ENCODE results near the gene MBD5.

Gene MBD5

DNA sequence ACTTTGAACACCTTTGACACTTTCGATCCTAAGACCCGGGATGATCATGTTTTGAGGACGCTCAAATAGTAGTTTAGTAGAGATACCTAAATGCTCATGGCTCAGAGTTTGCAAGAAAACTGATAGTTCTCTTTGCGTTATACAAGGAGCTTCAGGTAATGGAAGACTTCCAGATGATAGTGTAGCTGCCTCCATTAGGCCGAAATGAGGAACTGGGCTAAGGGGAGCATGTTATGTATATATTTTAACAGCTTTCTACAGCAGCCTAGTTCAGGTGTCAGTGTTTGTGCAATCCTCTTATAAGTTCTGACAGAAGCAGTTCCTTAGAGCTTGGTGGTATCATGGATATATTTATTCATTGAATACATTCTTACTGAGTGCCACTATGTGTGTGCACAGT is 496.9 kb downstream of the MBD5 start:
- no peak overlapping the region for H3K4me3 ChIP-seq (ENCODE audit: low read length in 2 of 2)
- H3K14ac ChIP-seq (ENCODE audit: low read length) = no peak overlapping the region
- H2BK15ac ChIP-seq (ENCODE audit: low read length) = no peak overlapping the region
- H3K18ac ChIP-seq (ENCODE audit: low read length) = no peak overlapping the region
- H3K27ac ChIP-seq (replicated peaks; ENCODE audit: low read length) = no peak overlapping the region
- no peak overlapping the region for H2AFZ ChIP-seq (ENCODE audit: low read length)
- no peak overlapping the region for H2BK5ac ChIP-seq (ENCODE audit: low read length)
- peaks cover 0 to 5% of the 10 kb centered on the region in 2 donors for H3K36me3 ChIP-seq (replicated peaks in 1 of 2; ENCODE audit: control insufficient read depth in 2 of 2, insufficient read depth in 2 of 2, low read length in 2 of 2)
- H3K27me3 ChIP-seq (ENCODE audit: control insufficient read depth in 3 of 3, insufficient read depth in 3 of 3, low read depth in 1 of 3, low read length in 3 of 3) = no peaks in the 10 kb centered on the region
- H2BK120ac ChIP-seq (ENCODE audit: low read depth, low read length) = no peak overlapping the region
- no peak overlapping the region for H4K8ac ChIP-seq (ENCODE audit: low read depth, low read length)
- no peaks in the 10 kb centered on the region for H3K79me1 ChIP-seq (ENCODE audit: low read depth, low read length)
- H3K9me3 ChIP-seq (replicated peaks in 1 of 2; ENCODE audit: control insufficient read depth in 2 of 2, insufficient read depth in 1 of 2, low read depth in 1 of 2, low read length in 2 of 2) = no peaks in the 10 kb centered on the region
- no peak for DNase-seq (ENCODE audit: low spot score)
- no CpG with 5 or more reads among the region's 5 CpGs for WGBS, 2 donors (ENCODE audit: extremely low coverage in 2 of 2, insufficient read length in 2 of 2, insufficient replicate concordance in 1 of 2)
- H3K4me1 ChIP-seq (ENCODE audit: control insufficient read depth in 2 of 2, insufficient read depth in 1 of 2, low read depth in 1 of 2, low read length in 2 of 2) = peaks cover 0 to 7% of the 10 kb centered on the region in 2 donors
- H2BK12ac ChIP-seq (ENCODE audit: low read length) = no peak overlapping the region
- no peak overlapping the region for H4K91ac ChIP-seq (ENCODE audit: low read depth, low read length, poor library complexity)
- H3K9ac ChIP-seq (ENCODE audit: low read depth, low read length, poor library complexity) = no peak overlapping the region
- H3K4me2 ChIP-seq (ENCODE audit: insufficient read depth, low read length, poor library complexity, severe bottlenecking) = no peak overlapping the region
- H3K23ac ChIP-seq (ENCODE audit: low read depth, low read length, poor library complexity) = no peak overlapping the region
- H2AK5ac ChIP-seq (ENCODE audit: low read depth, low read length) = no peak overlapping the region
- H3K4ac ChIP-seq (ENCODE audit: low read length) = no peak overlapping the region

DNA sequence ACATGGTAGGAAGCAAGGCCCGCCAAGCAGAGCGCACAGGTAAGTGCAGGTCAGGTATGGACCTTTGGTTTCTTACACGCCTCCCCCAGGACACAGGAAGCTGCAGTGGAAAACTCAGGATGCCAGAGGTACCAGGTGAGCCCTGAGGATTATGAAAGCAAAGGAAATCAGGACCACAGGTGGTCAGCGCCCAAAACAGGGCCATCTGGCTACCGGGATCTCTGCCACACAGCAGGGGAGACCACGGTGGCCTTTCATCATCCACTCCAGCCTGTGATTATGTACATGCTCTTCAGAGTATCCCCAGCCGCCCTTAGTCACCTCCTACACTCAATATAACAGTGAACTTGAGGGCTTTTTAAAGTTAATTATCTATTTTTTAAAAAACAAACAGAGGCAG is 498.1 kb downstream of the MBD5 start:
- H2AFZ ChIP-seq (ENCODE audit: low read length) = no peak overlapping the region
- H3K27me3 ChIP-seq (ENCODE audit: control insufficient read depth in 3 of 3, insufficient read depth in 3 of 3, low read depth in 1 of 3, low read length in 3 of 3) = no peaks in the 10 kb centered on the region
- H3K27ac ChIP-seq (replicated peaks; ENCODE audit: low read length) = no peak overlapping the region
- H2BK120ac ChIP-seq (ENCODE audit: low read depth, low read length) = no peak overlapping the region
- H3K9ac ChIP-seq (ENCODE audit: low read depth, low read length, poor library complexity) = no peak overlapping the region
- H3K14ac ChIP-seq (ENCODE audit: low read length) = no peak overlapping the region
- no peak overlapping the region for H2BK5ac ChIP-seq (ENCODE audit: low read length)
- no peak overlapping the region for H3K23ac ChIP-seq (ENCODE audit: low read depth, low read length, poor library complexity)
- no CpG with 5 or more reads among the region's 7 CpGs for WGBS, 2 donors (ENCODE audit: extremely low coverage in 2 of 2, insufficient read length in 2 of 2, insufficient replicate concordance in 1 of 2)
- H3K4me3 ChIP-seq (ENCODE audit: low read length in 2 of 2) = no peak overlapping the region
- no peak overlapping the region for H3K18ac ChIP-seq (ENCODE audit: low read length)
- H3K4me2 ChIP-seq (ENCODE audit: insufficient read depth, low read length, poor library complexity, severe bottlenecking) = no peak overlapping the region
- no peak for DNase-seq (ENCODE audit: low spot score)
- no peak overlapping the region for H4K8ac ChIP-seq (ENCODE audit: low read depth, low read length)
- peaks cover 0 to 5% of the 10 kb centered on the region in 2 donors for H3K36me3 ChIP-seq (replicated peaks in 1 of 2; ENCODE audit: control insufficient read depth in 2 of 2, insufficient read depth in 2 of 2, low read length in 2 of 2)
- H4K91ac ChIP-seq (ENCODE audit: low read depth, low read length, poor library complexity) = no peak overlapping the region
- H3K9me3 ChIP-seq (replicated peaks in 1 of 2; ENCODE audit: control insufficient read depth in 2 of 2, insufficient read depth in 1 of 2, low read depth in 1 of 2, low read length in 2 of 2) = no peaks in the 10 kb centered on the region
- no peak overlapping the region for H2BK12ac ChIP-seq (ENCODE audit: low read length)
- H3K4me1 ChIP-seq (ENCODE audit: control insufficient read depth in 2 of 2, insufficient read depth in 1 of 2, low read depth in 1 of 2, low read length in 2 of 2) = peaks cover 0 to 10% of the 10 kb centered on the region in 2 donors
- H3K4ac ChIP-seq (ENCODE audit: low read length) = no peak overlapping the region
- no peaks in the 10 kb centered on the region for H3K79me1 ChIP-seq (ENCODE audit: low read depth, low read length)
- no peak overlapping the region for H2AK5ac ChIP-seq (ENCODE audit: low read depth, low read length)
- no peak overlapping the region for H2BK15ac ChIP-seq (ENCODE audit: low read length)

DNA sequence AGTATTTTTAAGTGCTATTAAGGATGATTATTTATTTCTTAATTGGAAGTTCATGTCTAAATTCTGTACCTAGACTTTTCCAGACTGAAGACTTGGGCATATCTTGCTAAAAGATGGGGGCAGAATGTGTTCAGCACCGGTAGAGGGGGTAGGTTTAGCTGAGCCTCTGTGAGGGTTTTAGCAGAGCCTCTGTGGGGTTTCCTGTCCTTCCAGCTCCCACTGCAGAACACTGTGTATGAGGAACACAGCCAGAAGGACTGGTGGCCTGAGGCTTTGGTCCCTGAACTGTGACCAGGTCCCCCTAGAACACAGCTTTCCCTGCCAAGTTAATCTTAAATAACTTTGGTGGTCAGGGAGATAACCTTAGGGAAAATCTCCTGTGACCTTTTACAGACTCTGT is 500.3 kb downstream of the MBD5 start:
- Histone ChIP-seq H4K8ac (ENCODE audit: low read depth, low read length) (no peak overlapping the region), H3K27ac (replicated peaks; ENCODE audit: low read length) (no peak overlapping the region), H2BK120ac (ENCODE audit: low read depth, low read length) (no peak overlapping the region), H2AFZ (ENCODE audit: low read length) (no peak overlapping the region), H2AK5ac (ENCODE audit: low read depth, low read length) (no peak overlapping the region), H3K9ac (ENCODE audit: low read depth, low read length, poor library complexity) (no peak overlapping the region), H3K4me3 (ENCODE audit: low read length in 2 of 2) (no peak overlapping the region), H3K36me3 (replicated peaks in 1 of 2; ENCODE audit: control insufficient read depth in 2 of 2, insufficient read depth in 2 of 2, low read length in 2 of 2) (no peaks in the 10 kb centered on the region), H3K23ac (ENCODE audit: low read depth, low read length, poor library complexity) (no peak overlapping the region), H3K4me2 (ENCODE audit: insufficient read depth, low read length, poor library complexity, severe bottlenecking) (no peak overlapping the region), H2BK5ac (ENCODE audit: low read length) (no peak overlapping the region), H3K18ac (ENCODE audit: low read length) (no peak overlapping the region), H3K9me3 (replicated peaks in 1 of 2; ENCODE audit: control insufficient read depth in 2 of 2, insufficient read depth in 1 of 2, low read depth in 1 of 2, low read length in 2 of 2) (no peaks in the 10 kb centered on the region), H2BK15ac (ENCODE audit: low read length) (no peak overlapping the region), H3K14ac (ENCODE audit: low read length) (no peak overlapping the region), H3K4ac (ENCODE audit: low read length) (no peak overlapping the region), H3K4me1 (ENCODE audit: control insufficient read depth in 2 of 2, insufficient read depth in 1 of 2, low read depth in 1 of 2, low read length in 2 of 2) (peaks cover 0 to 10% of the 10 kb centered on the region in 2 donors), H4K91ac (ENCODE audit: low read depth, low read length, poor library complexity) (no peak overlapping the region), H3K27me3 (ENCODE audit: control insufficient read depth in 3 of 3, insufficient read depth in 3 of 3, low read depth in 1 of 3, low read length in 3 of 3) (no peaks in the 10 kb centered on the region), H3K79me1 (ENCODE audit: low read depth, low read length) (no peaks in the 10 kb centered on the region), H2BK12ac (ENCODE audit: low read length) (no peak overlapping the region)
- WGBS, 2 donors (ENCODE audit: extremely low coverage in 2 of 2, insufficient read length in 2 of 2, insufficient replicate concordance in 1 of 2) = no CpG with 5 or more reads among the region's 1 CpG
- no peak for DNase-seq (ENCODE audit: low spot score)

DNA sequence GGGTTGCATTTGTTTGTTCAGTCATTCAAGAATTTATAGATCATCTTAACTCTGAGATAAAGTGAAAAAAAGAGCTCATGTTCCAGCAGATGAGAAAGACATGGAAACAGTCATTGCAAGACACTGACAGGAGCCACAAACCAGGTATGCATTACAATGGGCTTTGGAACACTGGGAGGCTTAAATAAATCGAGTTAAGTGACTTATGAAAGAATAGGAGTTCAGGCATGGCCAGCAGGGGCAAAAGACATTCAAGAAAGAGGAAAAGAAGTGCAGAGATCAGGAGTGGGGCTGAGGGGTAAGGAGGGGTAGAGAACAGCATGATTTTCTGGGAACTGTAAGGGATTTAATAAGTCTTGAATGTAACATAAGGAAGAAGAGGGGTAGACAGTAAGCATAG is 502.4 kb downstream of the MBD5 start:
- DNase-seq (ENCODE audit: low spot score) = no peak
- H2AFZ ChIP-seq (ENCODE audit: low read length) = no peak overlapping the region
- no peak overlapping the region for H3K27ac ChIP-seq (replicated peaks; ENCODE audit: low read length)
- H2BK15ac ChIP-seq (ENCODE audit: low read length) = no peak overlapping the region
- peaks cover 0 to 3% of the 10 kb centered on the region in 2 donors for H3K9me3 ChIP-seq (replicated peaks in 1 of 2; ENCODE audit: control insufficient read depth in 2 of 2, insufficient read depth in 1 of 2, low read depth in 1 of 2, low read length in 2 of 2)
- H3K4me3 ChIP-seq (ENCODE audit: low read length in 2 of 2) = no peak overlapping the region
- no peak overlapping the region for H3K18ac ChIP-seq (ENCODE audit: low read length)
- no peak overlapping the region for H2BK5ac ChIP-seq (ENCODE audit: low read length)
- no peak overlapping the region for H3K9ac ChIP-seq (ENCODE audit: low read depth, low read length, poor library complexity)
- H3K23ac ChIP-seq (ENCODE audit: low read depth, low read length, poor library complexity) = no peak overlapping the region
- H4K91ac ChIP-seq (ENCODE audit: low read depth, low read length, poor library complexity) = no peak overlapping the region
- no peak overlapping the region for H2BK120ac ChIP-seq (ENCODE audit: low read depth, low read length)
- no CpG with 5 or more reads among the region's 1 CpG for WGBS, 2 donors (ENCODE audit: extremely low coverage in 2 of 2, insufficient read length in 2 of 2, insufficient replicate concordance in 1 of 2)
- no peak overlapping the region for H2AK5ac ChIP-seq (ENCODE audit: low read depth, low read length)
- peaks cover 3 to 6% of the 10 kb centered on the region in 2 donors for H3K4me1 ChIP-seq (ENCODE audit: control insufficient read depth in 2 of 2, insufficient read depth in 1 of 2, low read depth in 1 of 2, low read length in 2 of 2)
- H3K4me2 ChIP-seq (ENCODE audit: insufficient read depth, low read length, poor library complexity, severe bottlenecking) = no peak overlapping the region
- no peaks in the 10 kb centered on the region for H3K27me3 ChIP-seq (ENCODE audit: control insufficient read depth in 3 of 3, insufficient read depth in 3 of 3, low read depth in 1 of 3, low read length in 3 of 3)
- no peaks in the 10 kb centered on the region for H3K36me3 ChIP-seq (replicated peaks in 1 of 2; ENCODE audit: control insufficient read depth in 2 of 2, insufficient read depth in 2 of 2, low read length in 2 of 2)
- no peak overlapping the region for H2BK12ac ChIP-seq (ENCODE audit: low read length)
- H4K8ac ChIP-seq (ENCODE audit: low read depth, low read length) = no peak overlapping the region
- no peaks in the 10 kb centered on the region for H3K79me1 ChIP-seq (ENCODE audit: low read depth, low read length)
- no peak overlapping the region for H3K14ac ChIP-seq (ENCODE audit: low read length)
- H3K4ac ChIP-seq (ENCODE audit: low read length) = no peak overlapping the region
